Measurements from ENCODE around the gene FAM83E.
A peak's percentile ranks its signal among the peaks of the same experiment; 100 is the strongest.

FAM83E gene

DNA sequence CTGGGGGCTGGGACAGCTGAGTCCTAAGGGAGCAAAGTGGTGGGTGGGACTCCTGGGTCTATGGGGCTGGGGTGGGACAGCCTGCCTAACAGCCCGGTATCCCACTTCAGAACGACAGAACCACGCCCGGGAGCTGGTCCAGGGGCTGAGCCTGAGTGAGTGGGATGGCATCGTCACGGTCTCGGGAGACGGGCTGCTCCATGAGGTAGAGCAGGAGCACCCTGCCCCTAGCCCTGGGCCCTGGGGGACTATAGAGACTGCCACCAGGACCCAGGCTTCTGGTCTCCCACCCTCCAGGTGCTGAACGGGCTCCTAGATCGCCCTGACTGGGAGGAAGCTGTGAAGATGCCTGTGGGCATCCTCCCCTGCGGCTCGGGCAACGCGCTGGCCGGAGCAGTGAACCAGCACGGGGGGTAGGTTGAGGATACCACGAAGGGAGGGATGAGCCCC is 13.0 kb upstream of the FAM83E start:
- DNase-seq: no peak

DNA sequence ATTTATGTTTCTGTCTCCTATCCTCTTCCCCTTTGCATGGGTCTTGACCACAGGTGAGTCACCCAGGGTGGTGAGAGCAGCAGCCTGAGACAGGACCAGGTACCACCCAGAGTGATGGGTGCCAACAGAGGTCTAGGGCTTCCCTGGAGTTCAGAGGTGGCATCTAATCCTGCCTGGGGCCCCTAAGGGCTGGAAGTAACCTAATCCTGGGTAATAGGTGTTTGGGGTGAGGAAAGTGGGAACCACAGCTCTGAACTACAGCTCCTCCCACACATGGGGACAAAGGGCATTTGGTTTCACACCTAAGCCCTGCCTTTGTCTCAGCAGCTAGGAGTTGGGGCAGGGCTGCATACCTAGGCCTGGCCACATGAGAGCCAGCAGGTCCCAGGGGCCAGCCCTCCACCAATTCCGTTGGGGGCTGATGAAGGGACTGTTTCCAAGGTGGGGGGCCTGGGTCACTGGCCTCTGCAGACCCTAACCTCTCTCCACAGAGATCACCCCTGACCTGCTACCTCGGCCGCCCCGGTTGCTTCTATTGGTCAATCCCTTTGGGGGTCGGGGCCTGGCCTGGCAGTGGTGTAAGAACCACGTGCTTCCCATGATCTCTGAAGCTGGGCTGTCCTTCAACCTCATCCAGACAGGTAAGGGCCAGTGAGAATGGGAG is 12.5 kb upstream of the FAM83E start:
- no peak for DNase-seq

DNA sequence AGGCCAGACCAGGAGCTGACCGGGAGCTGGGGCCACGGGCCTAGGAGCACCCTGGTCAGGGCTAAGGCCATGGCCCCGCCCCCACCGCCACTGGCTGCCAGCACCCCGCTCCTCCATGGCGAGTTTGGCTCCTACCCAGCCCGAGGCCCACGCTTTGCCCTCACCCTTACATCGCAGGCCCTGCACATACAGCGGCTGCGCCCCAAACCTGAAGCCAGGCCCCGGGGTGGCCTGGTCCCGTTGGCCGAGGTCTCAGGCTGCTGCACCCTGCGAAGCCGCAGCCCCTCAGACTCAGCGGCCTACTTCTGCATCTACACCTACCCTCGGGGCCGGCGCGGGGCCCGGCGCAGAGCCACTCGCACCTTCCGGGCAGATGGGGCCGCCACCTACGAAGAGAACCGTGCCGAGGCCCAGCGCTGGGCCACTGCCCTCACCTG is 11.0 kb upstream of the FAM83E start:
- DNase-seq: no peak

DNA sequence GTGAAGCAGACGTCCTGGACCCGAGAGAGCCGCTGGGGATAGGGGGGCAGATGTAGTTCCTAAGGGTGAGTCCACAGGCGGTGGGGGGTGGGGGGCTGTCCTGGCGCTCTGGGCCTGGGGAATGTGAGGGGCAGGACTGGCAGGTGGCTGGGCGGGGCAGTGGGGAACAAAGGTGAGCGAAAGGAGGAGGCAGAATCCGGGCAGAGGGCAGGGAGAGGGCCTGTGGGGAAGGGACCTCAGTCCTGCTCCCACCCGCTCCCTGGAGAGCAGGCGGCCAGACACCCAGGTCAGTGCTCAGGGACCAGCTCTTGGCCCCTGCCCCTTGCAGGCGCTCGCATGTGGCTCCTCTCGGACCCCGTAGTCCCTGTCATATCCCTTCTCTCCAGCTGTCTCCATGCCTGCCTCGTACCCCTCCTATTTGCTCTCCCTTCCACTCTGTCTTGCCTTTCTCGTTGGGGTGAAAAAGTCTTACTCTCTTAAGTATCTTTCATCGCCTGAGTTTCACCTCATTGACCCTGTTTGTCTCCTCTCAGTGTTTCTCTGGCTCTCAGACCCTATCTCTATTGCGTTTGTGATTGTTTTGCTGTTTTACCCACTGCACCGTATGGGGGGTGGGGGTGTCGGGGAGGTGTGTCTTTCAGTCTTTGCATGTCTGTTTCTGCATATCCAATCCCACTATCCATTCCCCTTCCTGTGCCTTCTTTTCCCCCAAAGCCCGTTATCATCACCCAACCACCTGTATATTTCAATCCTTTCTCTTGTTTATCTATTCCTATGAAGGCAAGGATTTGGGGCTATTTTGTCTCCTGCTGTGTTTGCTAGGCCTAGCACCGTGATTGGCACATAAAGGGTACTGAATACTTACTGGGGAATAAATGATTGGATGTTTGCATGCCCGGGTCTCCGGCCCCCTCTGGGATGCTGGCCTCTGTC is 10.2 kb upstream of the FAM83E start:
- no peak for DNase-seq

DNA sequence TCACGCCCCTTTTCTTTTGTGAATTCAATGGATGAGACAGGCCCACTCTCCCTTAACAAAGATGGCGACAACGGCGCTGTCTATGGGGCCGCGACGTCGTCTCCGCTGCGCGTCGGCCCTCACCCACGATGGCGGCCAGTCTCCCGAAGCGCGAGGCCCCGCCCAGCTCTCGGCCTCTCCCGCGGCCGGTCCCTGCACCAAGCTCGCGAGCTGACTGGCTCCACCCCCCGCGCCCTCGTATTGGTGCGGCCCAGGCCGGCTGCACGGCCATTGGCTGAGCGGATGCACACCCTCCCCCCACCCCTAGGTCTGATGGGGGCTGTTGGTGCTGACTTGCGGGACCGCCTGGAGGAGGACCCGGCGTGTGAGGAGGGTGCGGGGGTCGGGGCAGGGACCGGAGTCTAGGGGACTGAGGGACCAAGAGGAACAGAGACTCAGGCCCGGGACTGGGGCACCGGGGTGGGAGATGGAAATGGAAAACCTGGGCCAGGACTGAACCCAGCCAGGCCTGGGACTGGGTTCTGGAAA is 9.3 kb upstream of the FAM83E start:
- peak; percentile 97 for DNase-seq

DNA sequence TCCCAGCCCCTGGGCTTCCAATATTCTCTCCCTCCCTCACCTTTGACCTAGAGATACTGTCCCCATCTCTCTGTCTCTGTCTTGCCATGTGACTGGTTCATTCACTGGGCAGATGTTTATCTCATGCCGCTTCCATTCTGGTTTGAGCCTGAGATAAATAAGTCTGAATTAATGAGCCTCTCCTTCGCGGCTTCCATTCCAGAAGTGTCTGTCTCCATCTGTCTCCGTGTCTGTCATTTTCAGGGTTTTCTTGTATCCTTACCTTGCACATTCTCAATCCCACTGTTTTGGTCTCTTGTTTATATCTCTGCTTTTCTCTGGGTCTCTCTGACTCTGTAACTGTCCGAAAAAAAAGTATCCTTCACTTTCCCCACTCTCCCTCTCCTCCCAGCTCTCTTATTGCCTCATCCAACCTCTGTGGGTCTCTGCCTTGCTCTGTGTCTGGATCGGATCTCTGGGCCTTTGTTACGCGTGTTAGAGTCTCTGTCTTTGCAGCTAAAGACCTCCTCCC is 8.7 kb upstream of the FAM83E start:
- no peak for DNase-seq

DNA sequence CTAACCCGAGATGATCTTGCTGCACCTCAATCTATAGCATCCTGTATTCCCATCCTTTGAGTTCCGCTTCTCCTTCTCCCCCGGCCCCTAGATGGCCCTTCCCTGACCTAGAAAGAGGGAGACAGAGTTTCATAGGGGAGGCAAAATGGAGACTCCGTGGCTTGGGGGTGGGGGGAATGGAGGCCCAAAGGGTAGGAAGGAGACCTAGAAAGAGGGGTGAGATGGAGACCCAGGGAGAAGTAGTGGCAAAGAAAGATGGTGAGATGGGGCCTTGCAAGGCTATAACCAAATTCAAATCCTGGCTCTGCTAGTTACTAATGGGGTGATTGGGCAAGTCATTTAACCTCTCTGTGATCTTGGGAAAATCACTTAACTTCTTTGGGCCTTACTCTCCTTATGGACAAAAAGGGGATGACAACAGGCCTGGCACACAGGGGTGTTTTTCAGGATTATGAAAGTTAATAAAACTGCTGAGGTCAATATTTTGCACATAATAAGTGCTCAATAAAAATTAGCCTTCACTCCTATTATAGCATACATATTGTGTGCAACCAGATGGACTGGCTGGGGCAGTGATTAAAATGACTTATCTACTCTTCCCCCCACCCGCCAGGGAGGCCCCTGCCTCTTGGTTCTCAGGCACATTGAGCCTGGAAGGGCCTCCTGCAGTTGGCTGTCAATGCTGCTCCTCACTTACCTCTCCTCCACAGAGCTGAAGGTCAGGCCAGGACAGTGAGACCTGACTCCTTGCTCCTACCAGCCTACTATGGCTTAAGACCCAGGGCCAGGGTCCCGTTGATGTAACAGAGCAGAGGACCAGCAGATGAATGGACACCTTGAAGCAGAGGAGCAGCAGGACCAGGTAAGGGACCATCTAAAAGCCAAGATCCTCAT is 5.1 kb upstream of the FAM83E start:
- no peak for DNase-seq

DNA sequence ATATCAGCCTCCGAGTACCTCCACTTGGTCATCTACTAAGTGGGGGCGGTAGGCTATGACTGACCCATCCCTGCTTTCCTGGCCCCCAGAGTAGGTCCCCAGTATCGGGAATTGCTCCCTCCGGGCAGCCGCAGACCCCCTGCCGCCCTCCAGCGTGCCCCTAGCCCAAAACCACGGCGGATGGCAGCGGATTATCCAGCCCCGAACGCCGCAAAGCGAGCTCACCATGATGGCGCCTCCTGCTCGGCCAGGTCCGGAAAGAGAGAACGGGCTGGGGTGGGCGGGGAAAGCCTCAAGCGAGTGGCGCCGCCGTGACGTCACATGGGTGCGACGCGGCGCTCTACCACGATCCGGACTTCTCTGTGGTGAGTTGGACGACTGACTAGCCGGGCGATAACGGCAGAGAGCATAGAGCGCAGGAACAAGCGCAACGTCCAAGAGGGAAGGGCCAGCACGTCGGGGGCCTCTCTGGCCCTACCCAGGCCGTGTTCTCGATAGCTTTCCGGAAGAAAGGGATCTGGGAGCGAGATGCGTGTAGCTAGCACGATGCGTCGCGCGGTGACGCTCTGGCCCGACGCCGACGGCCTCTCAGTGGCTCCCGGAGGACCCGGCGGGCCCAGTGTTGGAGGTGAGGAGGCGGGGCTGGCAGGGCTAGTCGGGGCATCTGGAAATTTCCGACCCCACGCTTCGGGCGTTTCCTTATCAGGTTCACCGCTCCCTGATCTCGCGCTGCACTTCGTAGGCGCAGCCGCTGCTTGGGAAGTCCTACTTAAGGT is 4.2 kb upstream of the FAM83E start, which contains the start of the genes RPL18 and SPHK2:
Gene RPL18, minus strand, starts transcription at position 263 of the 776 bp plus-strand sequence. Its CDS starts 35 bp downstream, at position 228.
Gene SPHK2, plus strand, starts transcription at position 591 of the 776 bp plus-strand sequence. CDS start 1,009 bp downstream, outside the sequence.
- DNase-seq: peak; percentile 98

DNA sequence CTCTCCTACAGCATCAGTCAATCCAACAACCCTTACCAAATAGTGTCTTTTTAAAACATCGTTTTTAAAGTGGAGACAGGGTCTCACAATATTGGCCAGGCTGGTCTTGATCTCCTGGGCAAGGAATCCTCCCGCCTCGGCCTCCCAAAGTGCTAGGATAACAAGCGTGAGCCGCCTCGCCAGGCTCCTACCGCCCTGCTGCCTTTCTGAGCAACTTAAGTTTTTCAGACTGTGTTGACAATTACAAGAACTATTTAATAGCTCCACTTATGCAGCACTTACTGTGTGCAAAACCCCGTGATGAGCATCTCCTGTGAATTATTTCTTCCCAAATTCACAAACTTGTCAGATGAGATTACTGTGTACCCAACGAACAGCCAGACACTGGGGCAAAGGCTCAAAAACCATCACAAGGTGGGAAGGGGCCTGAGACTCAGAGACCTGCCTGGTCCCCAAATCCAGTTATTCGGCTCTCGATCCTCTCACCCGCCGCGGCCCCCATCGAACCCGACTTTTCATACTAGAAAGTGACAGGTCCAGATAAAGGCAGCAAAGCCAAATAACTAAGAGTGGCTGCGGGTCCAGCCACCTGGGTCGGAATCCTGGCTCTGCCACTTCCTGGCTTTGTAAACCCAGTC is 3.5 kb upstream of the FAM83E start:
- no peak for DNase-seq

DNA sequence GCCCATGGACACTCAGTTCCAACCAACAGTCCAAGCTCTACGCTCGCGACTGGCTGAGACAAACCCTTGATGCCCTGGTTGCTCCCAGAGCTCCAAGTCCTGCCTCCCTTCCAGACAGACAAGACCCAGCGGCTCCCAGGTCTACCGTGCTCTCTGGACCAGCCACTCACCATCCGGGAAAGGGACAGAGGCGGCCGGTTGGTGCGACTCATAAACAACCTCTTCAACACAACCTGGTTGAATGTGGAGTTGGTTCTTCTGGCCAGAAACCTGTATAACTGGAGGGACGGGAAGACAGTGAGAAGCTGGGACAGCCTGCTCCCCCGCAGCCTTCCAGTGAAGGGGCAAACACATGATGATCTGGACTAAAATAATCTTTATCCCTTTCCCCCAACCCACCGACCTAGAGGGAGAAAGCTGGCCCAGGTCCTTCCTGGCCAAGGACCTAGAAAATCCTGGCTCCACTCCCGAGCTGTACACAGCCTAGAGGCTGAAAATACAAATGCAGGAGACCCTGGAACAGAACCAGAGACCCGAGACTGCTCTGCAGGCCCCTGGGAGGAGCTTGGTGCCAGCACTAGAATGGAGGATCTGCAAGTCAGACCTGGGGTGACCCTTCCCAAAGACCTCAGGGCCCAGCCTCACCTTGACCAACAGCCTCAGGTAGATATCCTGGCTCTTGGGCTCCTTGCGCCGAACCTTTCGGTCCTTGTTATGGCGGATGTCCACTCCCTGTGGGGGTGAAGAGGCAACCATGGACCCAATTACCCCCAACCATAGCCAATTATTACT is 2.5 kb upstream of the FAM83E start:
- DNase-seq: no peak

DNA sequence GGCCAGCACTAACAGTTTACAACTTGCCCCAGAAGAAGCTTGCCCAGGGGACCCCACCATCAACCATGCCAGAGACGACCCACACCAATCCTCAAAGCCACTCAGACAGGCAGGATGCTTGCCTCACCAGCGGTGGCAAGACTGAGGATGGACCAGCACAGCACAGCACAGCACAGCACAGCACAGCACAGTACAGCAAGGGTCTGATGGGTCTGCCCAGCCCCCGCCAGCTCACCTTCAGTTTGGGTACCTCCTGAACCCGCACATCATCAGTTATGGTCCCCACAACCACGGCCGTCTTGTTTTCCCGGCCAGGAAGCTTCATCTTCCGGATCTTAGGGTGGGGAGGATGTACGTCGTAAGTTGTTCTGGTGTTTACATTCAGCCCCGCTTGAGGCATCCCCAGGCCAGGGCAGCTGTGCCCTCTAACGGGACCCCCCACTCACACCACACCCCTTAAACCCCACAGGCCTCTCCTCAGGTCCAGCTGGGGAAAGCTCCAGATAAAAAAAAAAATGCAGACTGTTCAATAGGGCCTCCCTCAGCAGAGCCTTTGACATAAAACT is 1.7 kb upstream of the FAM83E start:
- no peak for DNase-seq

DNA sequence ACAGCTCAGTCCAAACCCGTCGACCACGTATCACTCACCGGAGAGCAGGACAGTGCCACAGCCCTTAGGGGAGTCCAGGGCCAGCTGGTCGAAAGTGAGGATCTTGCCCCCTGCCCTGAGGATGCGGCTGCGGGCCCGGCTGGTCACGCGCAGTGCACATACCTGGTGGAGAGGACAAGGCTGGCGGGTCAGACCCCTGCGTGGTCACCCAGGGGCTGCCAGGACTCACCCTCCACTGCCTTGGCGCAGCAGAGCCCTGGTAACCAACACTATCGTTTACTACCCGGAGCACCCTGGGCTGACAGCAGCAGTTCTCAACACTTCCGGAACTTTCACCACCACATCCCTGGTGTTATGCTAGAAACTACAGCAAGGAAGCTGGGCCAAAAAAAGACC is 1.2 kb upstream of the FAM83E start:
- DNase-seq: no peak

DNA sequence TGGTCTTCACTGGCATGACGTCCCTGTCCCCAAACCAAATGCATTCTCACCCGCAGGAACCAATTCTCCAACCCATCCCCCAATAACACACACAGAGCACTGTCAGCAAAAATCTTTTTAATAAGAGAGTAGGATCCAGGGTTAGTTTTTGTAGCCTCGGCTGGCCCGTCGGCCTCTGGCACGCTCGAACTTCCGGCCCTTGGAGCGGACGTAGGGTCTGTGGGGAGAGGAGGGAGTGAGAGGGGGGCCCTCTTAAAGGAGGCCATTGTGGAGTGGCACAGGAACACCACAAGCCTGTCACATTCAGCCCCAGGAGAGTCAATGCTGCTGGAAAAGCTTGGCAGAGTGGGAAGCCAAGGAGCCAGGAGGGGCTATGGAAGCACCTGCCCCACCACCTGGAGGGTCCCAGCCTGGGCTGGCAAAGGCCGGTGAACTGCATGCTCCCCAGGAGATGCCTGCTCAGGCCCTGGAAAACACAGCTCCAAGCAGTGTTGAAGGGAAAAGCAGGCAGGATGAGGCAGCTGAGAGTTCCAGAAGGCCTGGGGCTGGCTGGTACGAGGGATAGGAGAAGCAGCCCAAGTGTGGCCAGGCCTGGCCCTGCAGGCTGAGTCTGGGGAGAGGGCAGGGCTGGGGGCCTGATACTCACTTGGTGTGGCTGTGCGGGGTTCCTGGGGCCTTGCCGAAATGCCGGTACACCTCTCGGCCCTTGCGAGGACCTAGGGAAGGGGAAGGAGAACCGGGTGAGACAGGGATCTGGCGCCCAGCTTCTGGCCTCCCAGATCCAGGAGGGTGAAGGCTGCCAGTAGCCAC is 560 bp upstream of the FAM83E start:
- DNase-seq: no peak

DNA sequence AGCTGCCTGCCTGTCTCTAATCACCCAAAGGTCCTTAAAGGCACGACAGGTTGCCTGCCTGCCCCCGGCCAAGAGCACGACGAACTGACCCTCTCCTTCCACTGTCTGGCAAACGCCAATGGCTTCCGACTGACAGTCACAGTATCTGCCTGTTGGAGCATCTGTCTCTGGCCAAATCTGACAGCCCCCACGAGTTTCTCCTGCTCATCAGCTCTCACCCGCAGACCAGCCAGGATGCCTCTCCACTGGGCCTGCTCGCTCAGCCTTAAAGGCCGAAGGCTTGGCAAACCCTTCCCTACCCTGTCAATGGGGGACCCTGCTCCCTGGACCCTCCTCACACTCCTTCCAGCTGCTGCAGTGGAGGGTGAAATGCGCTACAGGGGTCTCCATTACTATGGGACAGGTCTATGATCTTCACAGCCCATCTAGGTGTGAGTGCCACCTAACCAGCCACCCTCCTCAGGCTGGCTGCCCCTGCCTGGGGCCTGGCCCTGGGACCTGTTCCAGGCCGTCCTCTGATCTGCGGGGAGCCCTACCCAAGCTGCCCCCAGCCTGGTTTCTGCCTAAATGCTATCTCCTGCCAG is 932 bp downstream of the FAM83E start:
- DNase-seq: no peak

DNA sequence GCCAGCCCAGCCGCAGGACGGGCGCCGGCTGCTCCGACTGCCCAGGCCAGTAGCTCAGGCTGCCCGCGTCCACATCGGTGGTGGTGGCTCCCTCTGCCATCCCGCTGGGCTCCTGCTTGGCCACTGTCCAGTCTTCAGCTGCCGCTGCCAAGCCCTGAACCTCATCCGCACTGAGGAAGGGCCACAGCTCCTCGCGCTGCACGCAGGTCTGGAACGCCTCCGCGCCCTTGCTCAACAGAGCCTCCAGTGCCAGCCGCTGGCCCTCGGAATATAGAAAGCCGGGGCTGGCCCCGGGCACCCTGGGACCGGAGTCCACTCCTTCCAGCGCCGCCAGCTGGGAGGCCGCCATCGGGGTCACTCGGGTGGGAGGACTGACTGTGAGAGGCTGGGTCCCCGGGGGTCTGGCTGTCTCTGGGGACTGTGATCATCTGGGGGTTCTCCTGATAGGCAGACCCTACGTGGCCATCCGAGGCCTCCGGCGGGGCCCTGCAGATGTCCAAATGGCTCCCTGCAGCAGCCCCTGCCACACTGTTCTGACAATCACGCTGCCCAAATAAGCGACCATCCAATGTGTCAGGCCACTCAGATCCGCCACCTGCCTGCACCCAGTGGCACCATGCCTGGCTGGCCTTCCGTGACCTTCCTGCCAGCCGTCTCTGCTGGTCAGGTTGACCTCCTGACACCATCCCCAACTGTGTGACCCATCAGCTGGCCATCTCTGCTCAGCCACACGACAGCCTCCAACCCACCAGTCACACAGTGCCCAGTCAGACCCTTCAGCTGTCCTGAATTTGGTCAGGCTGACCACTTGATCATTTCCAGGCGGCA is 1.6 kb downstream of the FAM83E start:
- no peak for DNase-seq

DNA sequence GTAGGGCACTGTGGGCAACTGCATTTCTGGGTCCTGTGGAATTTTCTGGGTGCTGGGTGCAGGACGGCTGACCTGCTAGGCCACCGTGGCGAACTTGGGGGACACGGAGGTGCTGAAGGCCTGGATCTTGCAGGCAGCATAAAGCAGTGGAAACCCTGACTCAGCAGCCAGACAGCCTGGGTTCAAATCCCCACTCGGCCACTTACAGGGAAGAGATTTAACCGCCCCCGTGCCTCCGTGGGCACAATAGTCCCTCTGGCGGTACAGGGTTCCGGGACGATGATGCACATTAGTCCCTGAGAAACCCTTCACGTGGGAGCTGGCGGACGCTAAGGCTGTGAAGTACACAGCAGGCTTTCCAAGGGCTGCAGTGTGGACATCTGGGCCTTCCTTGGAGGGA is 3.0 kb downstream of the FAM83E start:
- no peak for DNase-seq

DNA sequence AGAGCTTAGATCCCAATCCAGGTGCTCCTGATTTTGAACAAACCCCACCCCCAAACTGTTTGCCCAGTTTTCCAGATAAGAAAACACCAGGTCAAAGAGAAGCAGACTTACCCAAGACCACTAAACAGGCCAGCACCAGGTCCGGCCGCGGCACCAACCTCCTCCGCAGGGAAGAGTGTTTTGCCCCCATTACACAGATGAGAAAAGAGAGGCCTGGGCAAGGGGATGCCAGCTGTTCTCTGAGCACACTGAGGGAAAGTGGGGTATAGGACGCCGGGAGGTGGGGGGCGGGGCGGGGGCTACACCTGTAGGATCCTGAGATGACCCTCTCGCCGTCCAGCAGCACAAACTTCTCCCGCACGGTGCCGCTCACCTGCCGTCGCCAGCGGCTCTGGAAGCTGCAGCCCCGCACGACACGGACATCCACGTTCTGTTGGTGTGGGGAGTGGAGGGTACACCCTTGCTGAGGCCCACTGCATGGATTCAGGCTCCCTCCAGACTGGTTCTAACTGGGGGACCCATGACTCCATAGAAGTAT is 5.2 kb downstream of the FAM83E start:
- no peak for DNase-seq

Measured in NCI-H345 (cell line).